ENCODE data around the gene CBLIF.
"Not testable (repeated sequence)": the region's sequence is repeated elsewhere in the genome, so short reads cannot be mapped to it uniquely, and the experiment has no call there.

CBLIF gene

DNA sequence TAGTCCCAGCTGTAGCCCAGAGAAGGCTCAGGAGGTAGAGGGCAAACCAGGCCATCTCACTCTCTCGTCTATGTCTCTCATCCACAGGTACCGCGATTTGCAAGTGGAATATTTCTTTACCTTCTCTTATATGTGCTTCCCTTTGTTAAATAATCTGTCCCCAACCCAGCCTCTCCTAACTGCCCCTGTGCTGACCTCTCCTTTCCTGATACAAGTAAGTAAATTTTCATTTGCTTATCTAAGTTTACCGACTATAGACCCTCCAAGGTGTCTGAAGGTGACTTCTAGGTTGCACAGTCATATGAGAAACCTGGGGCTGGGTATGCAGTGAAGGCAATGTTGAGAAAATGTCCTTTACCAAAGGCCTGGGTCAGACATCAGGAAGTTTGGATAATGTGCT, at the start of gene CBLIF:
Gene CBLIF (minus strand): TSS at position 101 of the 400 bp plus-strand sequence. CDS start 46 bp downstream, at position 55.
- no peak for DNase-seq (ENCODE audit: low read depth, low spot score)

DNA sequence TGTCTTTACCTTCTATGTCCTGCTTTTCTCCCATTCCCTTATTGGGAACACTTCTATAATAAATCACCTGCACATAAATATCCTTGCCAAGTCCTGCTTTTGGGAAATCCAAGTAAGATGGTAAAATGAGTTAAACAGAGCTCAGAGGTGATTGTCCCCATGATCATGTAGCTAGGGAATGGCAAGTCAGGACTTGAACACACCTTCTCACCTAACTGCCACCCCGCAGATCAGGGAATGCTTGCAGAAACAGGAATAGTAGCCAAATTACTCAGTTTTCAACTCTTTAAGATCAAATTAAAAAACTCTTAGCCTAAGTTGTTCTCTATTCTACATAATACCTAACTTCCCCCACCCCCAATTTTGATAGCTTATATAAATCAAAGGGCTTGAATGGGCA, 49.3 kb upstream of the CBLIF start:
- DNase-seq (ENCODE audit: low read depth, low spot score), result no peak

- peak; percentile 52 for DNase-seq (ENCODE audit: low read depth, low spot score)
Observed at GRCh38 chr11:59891781-59892181, 46.5 kb upstream of the CBLIF start.

GRCh38 chr11:59887156-59887555, 41.9 kb upstream of the CBLIF start:
- not testable (repeated sequence) for DNase-seq (ENCODE audit: low read depth, low spot score)

GRCh38 chr11:59883597-59883996, 38.3 kb upstream of the CBLIF start:
- no peak for DNase-seq (ENCODE audit: low read depth, low spot score)

GRCh38 chr11:59879567-59879966, 34.3 kb upstream of the CBLIF start:
- no peak for DNase-seq (ENCODE audit: low read depth, low spot score)

DNA sequence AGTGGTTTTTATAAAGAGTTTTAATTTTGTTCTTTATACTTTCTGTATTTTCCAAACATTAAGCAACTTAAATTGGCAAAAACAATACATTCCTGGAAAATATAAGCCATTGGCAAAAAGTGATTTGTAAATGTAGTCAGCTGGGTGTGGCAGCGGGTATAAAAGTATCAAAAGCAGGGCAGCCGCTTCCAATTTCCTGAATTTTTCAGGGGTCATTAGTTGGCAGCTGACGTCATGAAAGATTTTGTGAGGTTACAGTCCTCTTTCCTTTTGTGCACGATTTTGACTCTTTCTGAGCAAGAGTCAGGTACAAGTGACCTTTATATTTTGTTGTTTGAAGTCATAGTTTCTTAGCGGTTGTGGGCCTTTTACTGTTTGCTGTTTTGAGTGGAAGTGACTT, 33.3 kb upstream of the CBLIF start, which contains the start of gene OOSP3:
Gene OOSP3 (plus strand): TSS at position 208 of the 400 bp plus-strand sequence. CDS start 27 bp downstream, at position 235.
- no peak for DNase-seq (ENCODE audit: low read depth, low spot score)

GRCh38 chr11:59877784-59878183, 32.5 kb upstream of the CBLIF start:
- no peak for DNase-seq (ENCODE audit: low read depth, low spot score)

GRCh38 chr11:59877325-59877724, 32.0 kb upstream of the CBLIF start:
- no peak for DNase-seq (ENCODE audit: low read depth, low spot score)

GRCh38 chr11:59875856-59876519, 30.7 kb upstream of the CBLIF start:
- no peak for DNase-seq (ENCODE audit: low read depth, low spot score)

- no peak for DNase-seq (ENCODE audit: low read depth, low spot score)
Observed at GRCh38 chr11:59872076-59872475, 26.8 kb upstream of the CBLIF start.

DNA sequence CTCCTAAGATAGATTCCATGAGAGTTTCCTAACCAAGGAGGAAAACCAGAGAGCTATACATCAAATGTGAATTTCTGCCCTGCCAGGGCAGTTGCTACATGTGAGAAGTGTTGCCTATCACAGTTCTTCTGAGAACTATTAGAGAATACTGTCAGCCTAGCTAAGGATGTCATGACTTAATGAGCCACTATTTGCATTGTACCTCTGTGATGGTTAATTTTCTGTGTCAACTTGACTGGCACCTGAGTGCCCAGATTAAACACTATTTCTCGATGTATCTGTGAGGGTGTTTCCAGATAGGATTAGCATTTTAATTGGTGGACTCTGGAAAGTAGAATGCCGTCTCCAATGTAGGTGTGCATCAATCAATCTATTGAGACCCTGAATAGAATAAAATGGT, 22.6 kb upstream of the CBLIF start:
- no peak for DNase-seq (ENCODE audit: low read depth, low spot score)

DNA sequence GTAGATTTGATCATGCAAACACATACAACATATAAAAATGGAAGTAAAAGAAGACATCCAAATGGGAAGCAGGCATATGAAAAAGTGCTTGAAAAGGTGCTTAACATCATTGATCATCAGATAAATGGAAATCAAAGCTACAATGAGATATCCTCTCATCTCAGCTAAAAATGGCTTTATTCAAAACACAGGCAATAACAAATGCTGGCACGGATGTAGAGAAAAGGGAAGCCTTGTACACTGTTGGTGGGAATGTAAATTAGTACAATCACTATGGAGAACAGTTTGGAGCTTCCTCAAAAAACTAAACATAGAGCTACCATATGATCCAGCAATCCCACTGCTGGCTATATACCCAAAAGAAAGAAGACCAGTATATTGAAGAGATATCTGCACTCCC, 21.5 kb upstream of the CBLIF start:
- no peak for DNase-seq (ENCODE audit: low read depth, low spot score)

DNA sequence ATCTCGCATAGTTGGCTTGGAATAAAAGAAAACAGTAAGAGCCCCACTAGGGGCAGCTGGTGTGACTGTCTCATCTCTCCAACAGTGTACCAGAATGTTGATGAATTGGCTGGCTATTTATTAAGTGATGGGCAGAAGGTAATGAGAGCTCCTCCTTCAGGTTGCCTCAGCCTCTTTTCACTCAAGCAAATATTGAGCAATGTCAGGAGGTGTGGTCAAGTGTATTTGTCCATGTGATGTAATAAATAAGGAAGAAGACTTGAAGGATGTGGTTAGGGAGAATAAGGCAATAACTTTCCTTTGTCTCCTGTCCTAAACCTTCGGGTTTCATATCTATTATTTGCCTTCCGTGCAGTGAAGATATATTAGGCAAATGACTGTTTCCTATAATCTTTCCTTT, 21.1 kb upstream of the CBLIF start, which contains the start of gene TCN1:
Gene TCN1 (minus strand): TSS at position 91 of the 400 bp plus-strand sequence. CDS start 17 bp downstream, at position 74.
- DNase-seq (ENCODE audit: low read depth, low spot score), result no peak

DNA sequence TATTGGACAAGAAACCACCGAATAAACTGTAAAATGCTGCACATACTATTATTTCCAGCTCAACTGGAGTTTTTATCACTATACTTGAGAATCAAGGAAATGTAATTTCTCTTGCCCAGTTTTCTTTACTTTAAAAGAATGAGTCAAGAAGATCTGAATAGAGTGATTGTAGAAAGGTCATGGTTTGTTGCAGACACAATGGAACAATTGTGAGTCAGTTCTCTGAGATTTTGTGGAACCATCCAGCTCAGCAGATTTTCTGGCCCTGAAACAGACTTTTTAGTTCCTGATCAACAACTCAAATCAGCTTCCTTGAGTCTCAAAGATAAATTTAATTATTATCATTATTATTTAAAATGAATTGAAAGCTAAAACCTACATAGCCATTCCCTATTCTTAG, 19.7 kb upstream of the CBLIF start:
- DNase-seq (ENCODE audit: low read depth, low spot score), result no peak

GRCh38 chr11:59862252-59862651, 17.0 kb upstream of the CBLIF start:
- DNase-seq (ENCODE audit: low read depth, low spot score), result no peak

GRCh38 chr11:59859673-59860072, 14.4 kb upstream of the CBLIF start:
- no peak for DNase-seq (ENCODE audit: low read depth, low spot score)

DNA sequence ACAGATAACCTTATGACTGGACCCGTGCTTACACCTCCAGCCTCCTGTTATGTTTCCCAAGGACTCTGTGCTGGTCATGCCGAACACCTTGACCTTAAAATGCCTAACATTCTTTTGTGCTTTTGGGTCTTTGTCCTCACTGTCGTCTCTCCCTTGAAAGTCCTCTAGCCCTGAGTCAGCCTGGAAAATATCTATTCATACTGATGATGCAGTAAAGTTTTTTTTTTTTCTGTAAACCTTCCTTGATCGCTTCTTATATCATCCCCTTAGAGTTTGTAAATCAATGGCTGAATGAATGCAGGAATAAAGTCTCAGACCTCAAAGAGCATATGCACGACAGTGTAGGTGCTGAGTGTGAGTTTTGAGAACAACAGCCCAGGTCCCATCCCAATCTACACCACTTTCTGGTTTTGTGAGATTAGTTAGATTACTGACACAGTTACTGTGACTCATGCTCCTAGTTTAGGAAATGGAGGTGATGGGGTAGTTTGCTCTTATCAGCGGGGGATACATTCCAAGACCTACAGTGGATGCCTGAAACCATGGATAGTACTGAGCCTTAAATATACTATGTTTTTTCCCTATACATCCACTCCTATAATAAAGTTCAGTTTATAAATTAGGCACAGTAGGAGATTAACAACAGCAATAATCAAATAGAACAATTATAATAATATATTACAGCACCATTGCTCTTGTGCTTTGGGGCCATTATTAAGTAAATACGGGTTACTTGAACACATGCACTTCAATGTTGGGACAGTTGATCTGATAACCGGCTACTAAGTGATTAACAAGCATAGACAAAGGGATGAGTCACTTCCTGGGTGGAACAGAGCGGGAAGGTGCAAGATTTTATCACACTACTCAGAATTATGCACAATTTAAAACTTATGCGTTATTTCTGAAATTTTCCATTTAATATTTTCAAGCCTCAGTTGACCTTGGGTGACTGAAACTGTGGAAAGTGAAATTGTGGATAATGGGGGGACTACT, 12.4 kb upstream of the CBLIF start:
- DNase-seq (ENCODE audit: low read depth, low spot score), result peak; percentile 9

GRCh38 chr11:59854871-59855270, 9.6 kb upstream of the CBLIF start:
- no peak for DNase-seq (ENCODE audit: low read depth, low spot score)

DNA sequence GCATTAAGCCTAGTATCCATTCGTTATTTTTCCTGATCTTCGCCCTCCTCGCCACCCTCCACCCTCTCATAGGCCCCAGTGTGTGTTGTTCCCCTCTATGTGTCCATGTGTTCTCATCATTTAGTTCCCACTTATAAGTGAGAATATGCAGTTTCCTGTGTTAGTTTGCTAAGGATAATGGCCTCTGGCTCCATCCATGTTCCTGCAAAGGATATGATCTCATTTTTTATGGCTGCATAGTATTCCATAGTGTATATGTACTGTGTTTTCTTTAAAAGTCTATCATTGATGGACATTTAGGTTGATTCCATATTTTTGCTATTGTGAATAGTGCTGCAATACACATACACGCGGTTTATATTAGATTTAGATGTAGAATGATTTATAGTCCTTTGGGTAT, 6.1 kb upstream of the CBLIF start:
- DNase-seq (ENCODE audit: low read depth, low spot score), result not testable (repeated sequence)

- not testable (repeated sequence) for DNase-seq (ENCODE audit: low read depth, low spot score)
Observed at GRCh38 chr11:59849551-59849950, 4.3 kb upstream of the CBLIF start.

DNA sequence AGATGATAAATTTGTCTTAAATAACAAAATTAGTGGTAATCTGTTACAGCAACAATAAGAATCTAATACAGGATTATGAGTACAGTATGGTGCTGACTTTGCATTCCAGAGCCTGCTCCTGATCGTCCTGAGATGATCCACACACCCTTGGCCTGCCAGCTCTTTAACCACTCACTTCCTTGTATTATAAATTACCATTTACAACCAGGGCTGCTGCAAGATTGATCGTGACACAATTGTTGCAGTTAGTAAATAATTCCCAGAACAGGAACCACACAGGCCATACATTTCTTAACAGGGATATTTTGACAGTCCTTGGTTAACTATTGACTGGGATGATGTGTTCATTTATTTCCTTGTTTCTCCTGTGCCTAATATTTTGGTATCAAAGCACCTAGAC, 3.8 kb upstream of the CBLIF start:
- no peak for DNase-seq (ENCODE audit: low read depth, low spot score)
